HL-60 (cell line): Measurements from ENCODE around the gene ARAP2.

ENCODE experiments used
- DNase-seq, 2 experiments: peaks; one replicate each; pipeline ENCODE4 v3.0.0-alpha.2; 2010 to 2020; ENCODE audit warnings: low read depth in 1 of 2, low spot score in 1 of 2
- H3K27ac ChIP-seq: fragments of 250-450 bp; sonication (Bioruptor Pico); replicated peaks from 2 replicates; pipeline ENCODE4 v1.5.1; 2020; ENCODE audit warnings: mild to moderate bottlenecking, moderate library complexity
- H3K27me3 ChIP-seq: fragments of 250-450 bp; sonication (Bioruptor Pico); 2 replicates; pipeline ENCODE4 v1.5.1; 2021; ENCODE audit warnings: mild to moderate bottlenecking, moderate library complexity; ENCODE audit not compliant: insufficient read depth, poor library complexity, severe bottlenecking
- H3K4me3 ChIP-seq: replicated peaks from 2 replicates; pipeline ENCODE4 v1.5.1; 2011; ENCODE audit warnings: mild to moderate bottlenecking, control low read depth, low read length; ENCODE audit not compliant: insufficient read depth
- GABPA ChIP-seq: IDR thresholded peaks from 2 replicates; pipeline ENCODE4 v1.6.1; 2012; ENCODE audit warnings: low read depth
- POLR2AphosphoS5 ChIP-seq: IDR thresholded peaks from 2 replicates; pipeline ENCODE4 v1.6.1; 2012; ENCODE audit warnings: low read depth
- SPI1 ChIP-seq: IDR thresholded peaks from 2 replicates; pipeline ENCODE4 v1.6.1; 2012; ENCODE audit warnings: low read depth, mild to moderate bottlenecking, borderline replicate concordance
- TF ChIP-seq, protein P1 (sequence below): IDR thresholded peaks from 2 replicates; pipeline ENCODE4 v1.6.1; 2012; ENCODE audit warnings: low read depth; ENCODE audit not compliant: insufficient replicate concordance
- TF ChIP-seq, protein P2 (sequence below): IDR thresholded peaks from one replicate; pipeline ENCODE4 v1.5.1; 2011; ENCODE audit warnings: low read length, control low read depth, inconsistent platforms; ENCODE audit not compliant: insufficient read depth

ARAP2 gene

DNA sequence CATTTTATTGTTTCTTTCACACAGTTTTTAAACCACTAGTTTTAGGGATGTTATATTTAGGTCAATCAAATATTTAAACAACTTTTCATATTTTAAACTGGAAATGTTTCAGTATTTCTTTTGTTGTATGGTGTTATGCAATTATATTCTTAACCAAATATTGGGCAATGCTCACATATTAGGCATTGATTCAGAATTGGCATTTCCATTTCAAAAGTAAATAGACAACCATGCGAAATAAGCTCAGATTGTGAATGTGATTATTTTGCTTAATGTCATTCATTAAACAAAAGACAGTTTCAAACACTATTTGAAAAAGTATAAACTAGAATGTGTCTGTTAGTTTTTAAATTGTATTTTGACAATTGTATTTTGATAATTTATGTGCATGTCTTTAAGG lies 36.9 kb downstream of the ARAP2 start:
- TF ChIP-seq GABPA (no peak), SPI1 (no peak), POLR2AphosphoS5 (no peak)
- TF ChIP-seq, protein P1, sequence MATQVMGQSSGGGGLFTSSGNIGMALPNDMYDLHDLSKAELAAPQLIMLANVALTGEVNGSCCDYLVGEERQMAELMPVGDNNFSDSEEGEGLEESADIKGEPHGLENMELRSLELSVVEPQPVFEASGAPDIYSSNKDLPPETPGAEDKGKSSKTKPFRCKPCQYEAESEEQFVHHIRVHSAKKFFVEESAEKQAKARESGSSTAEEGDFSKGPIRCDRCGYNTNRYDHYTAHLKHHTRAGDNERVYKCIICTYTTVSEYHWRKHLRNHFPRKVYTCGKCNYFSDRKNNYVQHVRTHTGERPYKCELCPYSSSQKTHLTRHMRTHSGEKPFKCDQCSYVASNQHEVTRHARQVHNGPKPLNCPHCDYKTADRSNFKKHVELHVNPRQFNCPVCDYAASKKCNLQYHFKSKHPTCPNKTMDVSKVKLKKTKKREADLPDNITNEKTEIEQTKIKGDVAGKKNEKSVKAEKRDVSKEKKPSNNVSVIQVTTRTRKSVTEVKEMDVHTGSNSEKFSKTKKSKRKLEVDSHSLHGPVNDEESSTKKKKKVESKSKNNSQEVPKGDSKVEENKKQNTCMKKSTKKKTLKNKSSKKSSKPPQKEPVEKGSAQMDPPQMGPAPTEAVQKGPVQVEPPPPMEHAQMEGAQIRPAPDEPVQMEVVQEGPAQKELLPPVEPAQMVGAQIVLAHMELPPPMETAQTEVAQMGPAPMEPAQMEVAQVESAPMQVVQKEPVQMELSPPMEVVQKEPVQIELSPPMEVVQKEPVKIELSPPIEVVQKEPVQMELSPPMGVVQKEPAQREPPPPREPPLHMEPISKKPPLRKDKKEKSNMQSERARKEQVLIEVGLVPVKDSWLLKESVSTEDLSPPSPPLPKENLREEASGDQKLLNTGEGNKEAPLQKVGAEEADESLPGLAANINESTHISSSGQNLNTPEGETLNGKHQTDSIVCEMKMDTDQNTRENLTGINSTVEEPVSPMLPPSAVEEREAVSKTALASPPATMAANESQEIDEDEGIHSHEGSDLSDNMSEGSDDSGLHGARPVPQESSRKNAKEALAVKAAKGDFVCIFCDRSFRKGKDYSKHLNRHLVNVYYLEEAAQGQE = no peak
- TF ChIP-seq, protein P2, sequence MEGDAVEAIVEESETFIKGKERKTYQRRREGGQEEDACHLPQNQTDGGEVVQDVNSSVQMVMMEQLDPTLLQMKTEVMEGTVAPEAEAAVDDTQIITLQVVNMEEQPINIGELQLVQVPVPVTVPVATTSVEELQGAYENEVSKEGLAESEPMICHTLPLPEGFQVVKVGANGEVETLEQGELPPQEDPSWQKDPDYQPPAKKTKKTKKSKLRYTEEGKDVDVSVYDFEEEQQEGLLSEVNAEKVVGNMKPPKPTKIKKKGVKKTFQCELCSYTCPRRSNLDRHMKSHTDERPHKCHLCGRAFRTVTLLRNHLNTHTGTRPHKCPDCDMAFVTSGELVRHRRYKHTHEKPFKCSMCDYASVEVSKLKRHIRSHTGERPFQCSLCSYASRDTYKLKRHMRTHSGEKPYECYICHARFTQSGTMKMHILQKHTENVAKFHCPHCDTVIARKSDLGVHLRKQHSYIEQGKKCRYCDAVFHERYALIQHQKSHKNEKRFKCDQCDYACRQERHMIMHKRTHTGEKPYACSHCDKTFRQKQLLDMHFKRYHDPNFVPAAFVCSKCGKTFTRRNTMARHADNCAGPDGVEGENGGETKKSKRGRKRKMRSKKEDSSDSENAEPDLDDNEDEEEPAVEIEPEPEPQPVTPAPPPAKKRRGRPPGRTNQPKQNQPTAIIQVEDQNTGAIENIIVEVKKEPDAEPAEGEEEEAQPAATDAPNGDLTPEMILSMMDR = no peak
- no peaks in the 10 kb centered on the region for H3K27me3 ChIP-seq
- no peak overlapping the region for H3K27ac ChIP-seq
- no peak overlapping the region for H3K4me3 ChIP-seq
- no peak for DNase-seq

DNA sequence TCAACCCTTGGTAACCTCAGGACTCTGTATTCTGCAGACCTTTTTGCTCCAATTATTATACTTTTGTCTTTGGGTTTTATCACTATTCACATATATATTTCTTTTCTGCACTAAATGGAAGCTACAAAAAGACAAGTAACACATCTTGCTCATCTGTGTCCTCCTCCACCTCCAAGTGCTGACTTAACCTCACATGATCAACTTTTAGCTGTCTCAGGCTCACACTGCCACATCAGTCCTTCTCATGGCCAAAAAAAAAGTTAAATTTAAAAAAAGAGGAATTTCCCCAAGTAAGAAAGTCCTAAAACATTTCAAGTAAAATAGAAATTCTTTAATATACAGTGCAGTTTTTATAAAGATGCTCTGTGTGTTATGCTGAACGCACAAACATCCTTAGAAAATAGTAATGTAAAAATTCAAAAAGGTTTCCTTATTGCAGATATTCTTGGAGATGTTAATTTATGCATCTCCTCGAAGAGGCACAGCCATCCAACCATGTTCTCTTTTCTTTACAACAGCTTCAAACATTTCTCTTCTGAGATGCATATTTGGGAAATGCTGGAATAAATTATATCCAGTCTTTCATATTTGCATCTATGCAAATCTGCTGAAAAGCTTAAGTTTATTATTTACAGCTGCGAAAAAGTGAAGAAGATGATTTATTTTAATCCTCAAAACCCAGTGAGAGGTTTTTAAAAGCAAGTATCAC lies 37.6 kb downstream of the ARAP2 start:
- H3K4me3 ChIP-seq = no peak overlapping the region
- no peaks in the 10 kb centered on the region for H3K27me3 ChIP-seq
- TF ChIP-seq, protein P1 = no peak
- TF ChIP-seq POLR2AphosphoS5 (no peak), SPI1 (no peak), GABPA (no peak)
- TF ChIP-seq, protein P2 = no peak
- DNase-seq = no peak
- H3K27ac ChIP-seq = no peak overlapping the region

DNA sequence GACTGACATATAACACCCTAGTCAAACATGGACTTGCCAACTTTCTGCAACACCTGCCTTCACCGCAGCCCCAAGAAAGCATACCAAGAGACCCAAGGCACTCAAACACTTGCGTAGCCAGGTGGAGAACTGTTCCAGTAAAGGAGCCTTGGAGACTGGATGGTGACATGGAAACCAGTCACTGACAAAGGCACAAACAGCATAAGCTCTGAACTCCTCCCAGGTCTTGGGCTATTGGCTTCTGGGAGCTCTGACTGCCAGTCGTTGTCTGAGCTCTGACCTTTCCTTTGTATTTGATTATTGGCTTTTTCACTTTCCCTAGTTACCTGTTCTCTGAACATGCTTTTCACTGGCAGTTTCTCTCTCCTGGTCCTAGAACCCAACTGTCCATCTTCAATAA lies 38.3 kb downstream of the ARAP2 start:
- Histone ChIP-seq H3K27ac (no peak overlapping the region), H3K4me3 (no peak overlapping the region), H3K27me3 (no peaks in the 10 kb centered on the region)
- TF ChIP-seq, protein P2 = no peak
- TF ChIP-seq, protein P1 = no peak
- DNase-seq = no peak
